ENCODE results near the gene FKBP2.

The FKBP2 gene

GRCh38 chr11:64226507-64227051 is 14.3 kb upstream of the FKBP2 start:
- H3K4me3 ChIP-seq (ENCODE audit: low read depth, low read length, poor library complexity, severe bottlenecking), result peak overlapping the region; percentile 90
- no peaks in the 10 kb centered on the region for H3F3A ChIP-seq (ENCODE audit: insufficient read depth, low read length)
- H3K27me3 ChIP-seq (ENCODE audit: insufficient read depth, low read length), result no peaks in the 10 kb centered on the region
- H3K4me1 ChIP-seq (ENCODE audit: insufficient read depth, low read length, severe bottlenecking), result peaks cover 50% of the 10 kb centered on the region
- H3K9ac ChIP-seq (ENCODE audit: low read length), result peak overlapping the region; percentile 99
- H2AFZ ChIP-seq (ENCODE audit: low read length), result no peak overlapping the region
- no peaks in the 10 kb centered on the region for H3K79me2 ChIP-seq (ENCODE audit: insufficient read depth, low read length)
- no peaks in the 10 kb centered on the region for H3K9me2 ChIP-seq (ENCODE audit: low read depth, low read length)
- no peak for TF ChIP-seq CTCF (IDR thresholded peaks at IDR 0.05; ENCODE audit: low read length)
- TF ChIP-seq EZH2 (IDR thresholded peaks at IDR 0.05; ENCODE audit: borderline replicate concordance, low read length), result no peak
- peak overlapping the region; percentile 94 for H3K4me2 ChIP-seq (ENCODE audit: low read length)
- no peaks in the 10 kb centered on the region for H3K9me3 ChIP-seq (ENCODE audit: low read length)
- H3K27ac ChIP-seq (ENCODE audit: low read depth, low read length, poor library complexity, severe bottlenecking), result peak overlapping the region; percentile 74
- H4K20me1 ChIP-seq (ENCODE audit: insufficient read depth, low read length), result no peaks in the 10 kb centered on the region
- peaks cover 21% of the 10 kb centered on the region; the same call in 1 of the 2 replicates for H3K36me3 ChIP-seq (ENCODE audit: insufficient read depth, low read length)

DNA sequence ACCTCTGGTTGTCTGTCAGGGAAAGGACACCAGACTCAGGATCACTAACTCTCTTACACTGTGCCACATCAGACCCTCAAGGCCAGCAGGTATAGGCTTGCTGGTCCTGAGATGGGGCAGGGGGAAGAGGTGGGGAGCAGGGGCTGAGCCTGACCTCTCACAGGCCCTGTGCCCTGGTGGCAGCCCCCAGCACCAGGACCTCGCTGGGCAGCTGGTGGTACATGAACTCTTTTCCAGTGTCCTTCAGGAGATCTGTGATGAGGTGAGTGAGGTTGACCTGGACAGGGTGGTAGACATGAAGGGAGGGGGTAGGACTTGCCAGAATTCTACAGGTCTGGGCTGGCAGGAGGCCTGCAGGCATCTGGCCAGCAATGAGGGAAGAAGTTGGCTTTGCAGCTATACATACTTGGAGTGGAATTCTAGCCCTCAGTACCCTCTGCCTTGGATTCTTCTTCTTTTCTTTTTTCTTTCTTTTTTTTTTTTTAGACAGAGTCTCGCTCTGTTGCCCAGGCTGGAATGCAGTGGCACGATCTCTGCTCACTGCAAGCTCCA is 13.4 kb upstream of the FKBP2 start:
- H3K9me3 ChIP-seq (ENCODE audit: low read length), result no peaks in the 10 kb centered on the region
- no peaks in the 10 kb centered on the region for H3K79me2 ChIP-seq (ENCODE audit: insufficient read depth, low read length)
- peak overlapping the region; percentile 90 for H3K4me3 ChIP-seq (ENCODE audit: low read depth, low read length, poor library complexity, severe bottlenecking)
- peak overlapping the region; percentile 99; the same call in 1 of the 2 replicates for H3K9ac ChIP-seq (ENCODE audit: low read length)
- peak overlapping the region; percentile 74 for H3K27ac ChIP-seq (ENCODE audit: low read depth, low read length, poor library complexity, severe bottlenecking)
- H4K20me1 ChIP-seq (ENCODE audit: insufficient read depth, low read length), result no peaks in the 10 kb centered on the region
- TF ChIP-seq CTCF (IDR thresholded peaks at IDR 0.05; ENCODE audit: low read length) (no peak), EZH2 (IDR thresholded peaks at IDR 0.05; ENCODE audit: borderline replicate concordance, low read length) (no peak)
- H3K9me2 ChIP-seq (ENCODE audit: low read depth, low read length), result no peaks in the 10 kb centered on the region
- no peaks in the 10 kb centered on the region for H3F3A ChIP-seq (ENCODE audit: insufficient read depth, low read length)
- H3K36me3 ChIP-seq (ENCODE audit: insufficient read depth, low read length), result peaks cover 20% of the 10 kb centered on the region; the same call in 1 of the 2 replicates
- peaks cover 58% of the 10 kb centered on the region for H3K4me1 ChIP-seq (ENCODE audit: insufficient read depth, low read length, severe bottlenecking)
- H2AFZ ChIP-seq (ENCODE audit: low read length), result no peak overlapping the region
- H3K27me3 ChIP-seq (ENCODE audit: insufficient read depth, low read length), result no peaks in the 10 kb centered on the region
- peak overlapping the region; percentile 94 for H3K4me2 ChIP-seq (ENCODE audit: low read length)

DNA sequence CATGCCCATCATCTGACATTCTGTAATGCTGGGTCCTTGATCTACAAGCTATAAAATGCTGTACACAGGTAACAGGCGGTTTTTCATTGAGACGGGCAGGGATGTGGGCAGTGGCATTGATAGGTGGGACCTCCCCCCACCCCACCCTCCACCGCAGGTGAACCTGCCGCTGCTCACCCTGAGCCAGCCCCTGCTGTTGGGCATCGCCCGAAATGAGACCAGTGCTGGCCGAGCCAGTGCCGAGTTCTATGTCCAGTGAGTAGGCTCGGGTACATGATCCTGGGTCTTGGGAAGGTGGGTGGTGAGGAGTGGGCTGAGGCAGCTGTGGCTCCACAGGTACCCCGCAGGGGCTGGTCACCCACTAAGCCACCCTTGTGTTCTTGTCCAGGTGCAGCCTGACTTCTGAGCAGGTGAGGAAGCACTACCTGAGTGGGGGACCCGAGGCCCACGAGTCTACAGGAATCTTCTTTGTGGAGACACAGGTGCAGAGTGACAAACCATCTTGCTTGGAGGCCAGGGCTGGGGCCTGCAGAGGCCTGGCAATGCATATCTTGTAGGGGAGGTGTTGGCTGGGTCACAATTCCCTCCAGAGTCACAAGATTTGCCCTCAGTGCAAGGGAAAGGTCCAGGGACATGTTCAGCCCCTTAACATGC is 11.7 kb upstream of the FKBP2 start:
- Histone ChIP-seq H3K9me3 (ENCODE audit: low read length) (no peaks in the 10 kb centered on the region), H3K27ac (ENCODE audit: low read depth, low read length, poor library complexity, severe bottlenecking) (peak overlapping the region; percentile 79), H3F3A (ENCODE audit: insufficient read depth, low read length) (no peaks in the 10 kb centered on the region), H3K79me2 (ENCODE audit: insufficient read depth, low read length) (no peaks in the 10 kb centered on the region), H3K4me2 (ENCODE audit: low read length) (peak overlapping the region; percentile 79), H2AFZ (ENCODE audit: low read length) (no peak overlapping the region), H3K9ac (ENCODE audit: low read length) (peak overlapping the region; percentile 71; the same call in 1 of the 2 replicates), H3K27me3 (ENCODE audit: insufficient read depth, low read length) (no peaks in the 10 kb centered on the region), H3K36me3 (ENCODE audit: insufficient read depth, low read length) (peaks cover 4% of the 10 kb centered on the region; the same call in 1 of the 2 replicates), H4K20me1 (ENCODE audit: insufficient read depth, low read length) (no peaks in the 10 kb centered on the region), H3K4me1 (ENCODE audit: insufficient read depth, low read length, severe bottlenecking) (peaks cover 65% of the 10 kb centered on the region), H3K9me2 (ENCODE audit: low read depth, low read length) (no peaks in the 10 kb centered on the region), H3K4me3 (ENCODE audit: low read depth, low read length, poor library complexity, severe bottlenecking) (peak overlapping the region; percentile 68)
- TF ChIP-seq CTCF (IDR thresholded peaks at IDR 0.05; ENCODE audit: low read length), result no peak
- no peak for TF ChIP-seq EZH2 (IDR thresholded peaks at IDR 0.05; ENCODE audit: borderline replicate concordance, low read length)

Measured in OCI-LY1 (cell line).